ENCODE results near the gene RPS6KA2.
"Not testable (repeated sequence)": the region's sequence is repeated elsewhere in the genome, so short reads cannot be mapped to it uniquely, and the experiment has no call there.

RPS6KA2 gene

DNA sequence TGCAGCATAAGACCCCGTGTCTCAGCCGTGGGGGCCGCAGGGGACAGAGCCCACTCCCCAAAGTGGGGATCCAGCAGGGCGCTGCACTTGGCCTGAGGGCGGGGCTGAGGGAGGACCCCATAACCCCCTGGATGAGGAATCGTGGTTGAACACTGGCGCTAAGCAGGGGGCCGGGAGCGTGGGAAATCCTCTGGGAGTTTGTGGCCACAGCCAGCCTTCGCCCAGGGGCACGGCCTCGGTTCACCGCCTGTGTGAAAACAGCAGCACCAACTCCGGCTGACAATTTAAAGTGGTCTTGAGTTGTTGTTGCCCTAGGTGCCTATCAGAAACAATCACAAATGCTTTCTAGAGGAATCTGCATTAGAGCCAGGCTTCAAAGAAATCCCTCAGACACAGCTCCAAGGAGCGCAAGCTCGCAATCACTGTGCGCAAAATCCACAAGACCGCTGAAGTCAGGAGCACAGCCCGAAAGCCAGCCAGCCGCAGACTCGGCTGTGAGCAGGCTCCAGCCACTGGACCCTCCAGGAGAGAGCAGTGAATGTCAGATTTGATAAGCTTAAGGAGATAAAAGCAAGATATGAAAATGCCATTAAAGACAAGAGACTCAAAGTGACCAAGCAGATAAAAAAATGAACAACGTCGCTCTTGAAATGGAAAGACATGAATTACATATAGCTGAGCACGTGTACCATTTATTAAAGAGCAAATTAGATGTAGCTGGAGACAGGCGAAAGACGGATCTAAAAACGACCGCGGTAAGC, 10.9 kb upstream of the RPS6KA2 start:
- no peak overlapping the region for H3K4me3 ChIP-seq (ENCODE audit: control insufficient read depth, low read depth, low read length)
- no peak for DNase-seq (ENCODE audit: low read depth)
- TF ChIP-seq, protein P1, sequence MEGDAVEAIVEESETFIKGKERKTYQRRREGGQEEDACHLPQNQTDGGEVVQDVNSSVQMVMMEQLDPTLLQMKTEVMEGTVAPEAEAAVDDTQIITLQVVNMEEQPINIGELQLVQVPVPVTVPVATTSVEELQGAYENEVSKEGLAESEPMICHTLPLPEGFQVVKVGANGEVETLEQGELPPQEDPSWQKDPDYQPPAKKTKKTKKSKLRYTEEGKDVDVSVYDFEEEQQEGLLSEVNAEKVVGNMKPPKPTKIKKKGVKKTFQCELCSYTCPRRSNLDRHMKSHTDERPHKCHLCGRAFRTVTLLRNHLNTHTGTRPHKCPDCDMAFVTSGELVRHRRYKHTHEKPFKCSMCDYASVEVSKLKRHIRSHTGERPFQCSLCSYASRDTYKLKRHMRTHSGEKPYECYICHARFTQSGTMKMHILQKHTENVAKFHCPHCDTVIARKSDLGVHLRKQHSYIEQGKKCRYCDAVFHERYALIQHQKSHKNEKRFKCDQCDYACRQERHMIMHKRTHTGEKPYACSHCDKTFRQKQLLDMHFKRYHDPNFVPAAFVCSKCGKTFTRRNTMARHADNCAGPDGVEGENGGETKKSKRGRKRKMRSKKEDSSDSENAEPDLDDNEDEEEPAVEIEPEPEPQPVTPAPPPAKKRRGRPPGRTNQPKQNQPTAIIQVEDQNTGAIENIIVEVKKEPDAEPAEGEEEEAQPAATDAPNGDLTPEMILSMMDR (conservative IDR thresholded peaks at IDR 0.05; ENCODE audit: control insufficient read depth, insufficient read depth, low read depth, low read length) = no peak

DNA sequence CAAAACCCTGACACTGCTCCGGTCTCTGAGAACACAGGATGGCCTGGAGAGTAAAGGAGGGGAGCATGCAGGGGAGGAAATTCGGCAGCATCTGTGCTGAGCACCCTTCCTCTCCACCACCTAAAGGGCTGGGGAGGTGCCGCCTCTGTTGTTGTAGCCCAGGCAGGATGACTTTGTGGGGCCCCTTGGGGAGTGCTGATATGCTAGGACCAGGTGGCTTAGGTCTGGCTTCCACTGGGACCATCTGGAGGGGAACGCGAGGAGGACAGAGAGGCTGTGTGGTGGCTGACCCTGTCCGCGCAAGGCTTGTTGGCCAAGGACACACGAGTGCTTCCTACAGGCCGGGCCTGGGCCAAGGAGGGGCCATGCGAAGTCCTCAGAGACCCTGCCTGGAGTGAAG, 9.9 kb upstream of the RPS6KA2 start:
- TF ChIP-seq, protein P1 (conservative IDR thresholded peaks at IDR 0.05; ENCODE audit: control insufficient read depth, insufficient read depth, low read depth, low read length) = no peak

DNA sequence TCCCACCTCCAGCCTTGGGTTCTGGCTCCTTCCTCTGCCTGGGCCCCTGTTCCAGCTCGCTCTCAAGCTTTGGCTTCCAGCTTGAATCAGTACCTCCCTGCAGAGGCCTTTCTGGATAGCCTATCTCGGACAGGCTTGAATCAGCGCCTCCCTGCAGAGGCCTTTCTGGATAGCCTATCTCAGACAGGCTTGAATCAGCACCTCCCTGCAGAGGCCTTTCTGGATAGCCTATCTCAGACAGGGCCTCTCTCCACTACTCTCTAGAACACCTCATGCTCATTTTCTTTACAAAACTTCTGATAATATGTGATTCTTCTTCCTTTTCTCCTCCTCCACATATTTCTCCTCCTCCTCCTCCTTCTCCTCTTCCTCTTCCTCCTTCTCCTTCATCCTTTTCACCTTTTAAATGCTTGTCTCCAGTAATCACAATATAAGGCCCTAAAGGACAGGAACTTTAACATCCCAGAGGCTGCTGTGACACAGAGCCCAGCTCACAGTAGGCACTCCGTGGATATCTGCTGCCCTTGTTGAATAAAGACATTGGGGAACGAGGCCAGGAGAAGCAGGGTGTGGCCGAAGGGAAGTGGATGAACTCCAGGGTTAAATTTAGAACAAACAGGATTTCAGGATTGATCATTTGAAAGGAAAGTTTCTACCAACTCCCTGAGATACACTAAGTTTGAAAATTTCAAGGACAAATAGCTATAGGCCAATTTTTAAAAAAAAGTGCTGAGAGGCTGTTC, 9.3 kb upstream of the RPS6KA2 start:
- H3K4me3 ChIP-seq (ENCODE audit: control insufficient read depth, low read depth, low read length) = no peak overlapping the region
- TF ChIP-seq, protein P1 (conservative IDR thresholded peaks at IDR 0.05; ENCODE audit: control insufficient read depth, insufficient read depth, low read depth, low read length) = no peak
- DNase-seq (ENCODE audit: low read depth) = no peak

More for the DNA sequence above, 9.9 kb upstream of the RPS6KA2 start:
- DNase-seq (ENCODE audit: low read depth) = no peak
- no peak overlapping the region for H3K4me3 ChIP-seq (ENCODE audit: control insufficient read depth, low read depth, low read length)

DNA sequence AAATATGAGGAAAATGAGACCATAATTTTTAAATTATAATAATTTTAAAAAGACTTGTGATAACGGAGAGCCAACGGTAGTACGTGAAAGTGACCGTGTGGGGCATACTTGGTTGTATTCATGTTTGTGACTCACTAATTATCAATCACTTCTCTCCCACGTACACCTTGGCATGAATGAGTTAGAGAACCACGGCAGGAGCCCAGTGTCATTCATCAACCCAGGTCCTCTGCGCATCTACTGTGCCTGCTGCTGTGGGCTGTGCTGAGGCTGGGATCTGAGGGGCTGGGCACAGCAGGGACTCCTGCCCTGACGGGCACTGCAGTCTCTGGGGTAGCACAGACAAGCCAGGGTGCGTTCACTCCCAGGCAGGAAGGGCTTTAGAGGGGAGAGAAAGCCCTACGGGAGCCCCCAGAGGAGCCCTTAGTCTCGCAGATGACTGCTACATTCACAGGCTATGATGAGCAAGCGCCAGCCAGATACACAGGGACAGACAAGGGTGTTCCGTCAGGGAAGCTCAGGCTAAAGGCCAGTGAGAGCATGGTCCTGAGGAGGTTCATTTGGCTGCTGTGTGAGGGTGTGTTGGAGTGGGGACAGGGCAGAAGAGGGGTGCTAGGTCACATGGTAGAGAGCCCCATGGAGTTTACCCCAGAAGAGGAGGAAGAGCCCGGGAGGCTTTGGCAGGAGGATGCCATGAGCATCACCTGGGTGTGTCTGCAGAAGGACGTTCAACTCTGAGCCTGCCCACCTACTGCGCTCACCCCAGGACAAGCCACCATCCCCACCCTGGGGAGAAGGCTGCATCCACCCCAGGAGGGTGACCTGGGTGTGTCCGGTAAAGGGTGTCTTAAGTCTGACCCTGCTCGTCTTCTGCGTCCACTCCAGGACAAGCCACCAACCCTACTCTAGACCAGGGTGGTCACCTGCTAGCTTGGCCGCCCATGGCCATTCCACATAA, 8.2 kb upstream of the RPS6KA2 start:
- no peak overlapping the region for H3K4me3 ChIP-seq (ENCODE audit: control insufficient read depth, low read depth, low read length)
- TF ChIP-seq, protein P1 (conservative IDR thresholded peaks at IDR 0.05; ENCODE audit: control insufficient read depth, insufficient read depth, low read depth, low read length) = no peak
- DNase-seq (ENCODE audit: low read depth) = no peak

DNA sequence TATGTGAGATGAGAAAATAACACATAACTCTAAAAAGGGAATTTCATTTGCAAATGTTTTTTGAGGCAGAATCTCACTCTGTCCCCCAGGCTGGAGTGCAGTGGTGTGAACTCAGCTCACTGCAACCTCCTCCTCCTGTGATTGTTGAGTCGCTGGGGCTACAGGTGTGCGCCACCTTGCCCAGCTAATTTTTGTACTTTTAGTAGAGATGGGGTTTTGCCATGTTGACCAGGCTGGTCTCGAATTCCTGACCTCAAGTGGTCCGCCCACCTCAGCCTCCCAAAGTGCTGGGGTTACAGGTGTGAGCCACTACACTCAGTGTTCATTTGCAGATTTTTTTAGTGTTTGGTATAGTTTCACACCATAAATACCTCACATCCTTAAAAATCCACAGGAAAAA, 7.5 kb upstream of the RPS6KA2 start:
- DNase-seq (ENCODE audit: low read depth); H3K4me3 ChIP-seq (ENCODE audit: control insufficient read depth, low read depth, low read length): not testable (repeated sequence)

DNA sequence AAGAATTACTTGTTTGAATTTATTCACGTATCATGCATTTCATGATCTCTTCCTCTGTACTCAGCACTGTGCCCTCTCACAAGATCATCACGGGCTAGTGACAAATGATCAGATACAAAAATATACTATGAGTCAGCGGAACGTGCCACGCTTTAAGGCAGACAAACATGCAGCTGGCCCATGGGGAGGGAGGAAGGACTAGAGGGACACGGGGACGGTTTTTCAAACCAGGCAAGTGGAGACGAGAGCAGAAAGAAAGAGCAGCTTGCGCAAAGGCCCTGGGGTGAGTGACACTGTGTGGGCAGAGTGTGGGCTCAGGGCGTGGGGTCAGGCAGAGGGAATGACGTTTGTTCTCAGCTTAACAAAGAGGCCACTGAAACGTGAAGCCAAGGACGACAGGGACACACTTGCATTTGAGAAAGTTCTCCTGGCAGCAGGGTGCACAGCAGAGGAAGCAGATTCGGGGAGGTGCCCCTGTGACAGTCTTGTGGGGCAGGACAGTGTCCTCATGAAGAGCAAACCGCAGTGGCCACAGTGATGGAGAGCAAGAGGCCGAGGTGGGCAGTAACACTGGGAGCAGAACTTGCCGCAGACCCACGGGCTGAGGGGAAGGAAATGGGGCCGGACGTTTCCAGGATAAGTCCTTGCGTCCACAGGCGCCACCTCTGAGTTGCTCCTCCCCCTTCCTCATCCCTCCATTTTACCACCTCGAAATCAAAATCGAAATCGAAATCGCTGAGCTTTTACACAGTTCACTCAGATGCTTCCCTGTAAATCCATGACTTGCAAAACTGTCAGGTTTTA, 6.9 kb upstream of the RPS6KA2 start:
- TF ChIP-seq, protein P1 (conservative IDR thresholded peaks at IDR 0.05; ENCODE audit: control insufficient read depth, insufficient read depth, low read depth, low read length) = no peak
- H3K4me3 ChIP-seq (ENCODE audit: control insufficient read depth, low read depth, low read length) = no peak overlapping the region
- peak; percentile 27 for DNase-seq (ENCODE audit: low read depth)

Measured in fibroblast of mammary gland (primary cell).